ENCODE measurements around the gene CRYBB1. TPM values are rescaled to one million over a fixed set of nuclear protein-coding genes. Genes with fewer than 3 reads are reported as not detected.
A peak's percentile ranks its signal among the peaks of the same experiment; 100 is the strongest.

The CRYBB1 gene
- total RNA-seq, 1 donor from 2014 or later: not detected

DNA sequence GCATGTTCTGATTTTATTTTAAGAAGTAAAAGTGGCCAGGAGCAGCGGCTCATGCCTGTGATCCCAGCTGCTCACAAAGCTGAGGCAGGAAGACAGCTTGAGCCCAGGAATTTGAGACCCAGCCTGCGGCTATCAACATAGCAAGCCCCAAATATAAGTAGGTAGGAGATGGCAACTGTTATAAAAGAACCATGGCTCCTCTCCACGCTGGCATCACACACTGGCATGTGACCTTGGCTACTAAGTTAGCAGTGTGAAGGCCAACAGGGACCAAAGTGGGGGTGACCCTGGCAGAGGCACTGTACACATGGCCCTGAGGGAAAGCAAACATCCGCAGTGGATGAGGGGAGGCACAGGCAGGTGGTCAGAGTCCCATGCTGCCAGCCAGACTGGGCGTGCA, 60.9 kb downstream of the CRYBB1 start:
- no peak overlapping the region for H3K4me3 ChIP-seq (ENCODE audit: low read depth, low read length)
- TF ChIP-seq, protein P1, sequence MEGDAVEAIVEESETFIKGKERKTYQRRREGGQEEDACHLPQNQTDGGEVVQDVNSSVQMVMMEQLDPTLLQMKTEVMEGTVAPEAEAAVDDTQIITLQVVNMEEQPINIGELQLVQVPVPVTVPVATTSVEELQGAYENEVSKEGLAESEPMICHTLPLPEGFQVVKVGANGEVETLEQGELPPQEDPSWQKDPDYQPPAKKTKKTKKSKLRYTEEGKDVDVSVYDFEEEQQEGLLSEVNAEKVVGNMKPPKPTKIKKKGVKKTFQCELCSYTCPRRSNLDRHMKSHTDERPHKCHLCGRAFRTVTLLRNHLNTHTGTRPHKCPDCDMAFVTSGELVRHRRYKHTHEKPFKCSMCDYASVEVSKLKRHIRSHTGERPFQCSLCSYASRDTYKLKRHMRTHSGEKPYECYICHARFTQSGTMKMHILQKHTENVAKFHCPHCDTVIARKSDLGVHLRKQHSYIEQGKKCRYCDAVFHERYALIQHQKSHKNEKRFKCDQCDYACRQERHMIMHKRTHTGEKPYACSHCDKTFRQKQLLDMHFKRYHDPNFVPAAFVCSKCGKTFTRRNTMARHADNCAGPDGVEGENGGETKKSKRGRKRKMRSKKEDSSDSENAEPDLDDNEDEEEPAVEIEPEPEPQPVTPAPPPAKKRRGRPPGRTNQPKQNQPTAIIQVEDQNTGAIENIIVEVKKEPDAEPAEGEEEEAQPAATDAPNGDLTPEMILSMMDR (conservative IDR thresholded peaks at IDR 0.05; ENCODE audit: low read depth, low read length): no peak
- DNase-seq (ENCODE audit: low read depth): no peak

DNA sequence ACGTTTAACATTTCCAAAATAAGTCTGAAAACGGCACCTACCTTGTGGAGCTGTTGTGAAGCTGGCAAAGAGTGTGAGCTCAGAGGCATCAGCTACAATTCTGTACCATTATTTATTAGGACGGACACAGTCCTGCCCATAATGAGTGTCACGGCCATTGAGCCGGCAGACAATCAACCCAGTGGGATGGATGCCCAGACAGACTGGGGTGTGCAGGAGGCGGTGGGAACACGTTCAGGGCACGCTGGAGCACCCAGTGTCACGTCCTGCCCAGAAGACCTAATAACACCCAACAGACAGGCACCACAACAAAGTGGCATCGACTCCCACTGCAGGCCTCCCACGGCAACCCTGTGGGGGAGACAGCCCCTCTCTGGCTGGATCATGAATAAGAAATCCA, 62.3 kb downstream of the CRYBB1 start:
- DNase-seq (ENCODE audit: low read depth): no peak
- TF ChIP-seq, protein P1 (conservative IDR thresholded peaks at IDR 0.05; ENCODE audit: low read depth, low read length): no peak
- no peak overlapping the region for H3K4me3 ChIP-seq (ENCODE audit: low read depth, low read length)

DNA sequence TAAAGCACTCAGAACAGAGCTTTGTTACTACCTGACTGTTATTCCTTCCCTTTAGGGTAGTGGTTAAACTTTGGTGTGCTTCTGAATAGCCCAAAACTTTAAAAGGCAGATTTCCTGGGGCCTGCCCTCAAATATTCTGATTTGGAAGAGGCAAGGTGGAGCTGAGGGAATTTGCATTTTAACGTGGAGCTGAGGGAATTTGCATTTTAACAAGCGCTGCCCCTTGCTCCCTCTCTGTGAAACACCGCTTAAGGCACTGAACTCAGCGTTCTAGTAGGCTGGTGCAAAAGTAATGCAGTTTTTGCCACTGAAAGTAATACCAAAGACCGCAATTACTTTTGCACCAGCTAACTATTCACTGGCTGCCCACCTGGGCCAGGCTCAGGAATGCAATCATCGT, 62.9 kb downstream of the CRYBB1 start:
- TF ChIP-seq, protein P1 (conservative IDR thresholded peaks at IDR 0.05; ENCODE audit: low read depth, low read length): no peak
- H3K4me3 ChIP-seq (ENCODE audit: low read depth, low read length): no peak overlapping the region
- no peak for DNase-seq (ENCODE audit: low read depth)

DNA sequence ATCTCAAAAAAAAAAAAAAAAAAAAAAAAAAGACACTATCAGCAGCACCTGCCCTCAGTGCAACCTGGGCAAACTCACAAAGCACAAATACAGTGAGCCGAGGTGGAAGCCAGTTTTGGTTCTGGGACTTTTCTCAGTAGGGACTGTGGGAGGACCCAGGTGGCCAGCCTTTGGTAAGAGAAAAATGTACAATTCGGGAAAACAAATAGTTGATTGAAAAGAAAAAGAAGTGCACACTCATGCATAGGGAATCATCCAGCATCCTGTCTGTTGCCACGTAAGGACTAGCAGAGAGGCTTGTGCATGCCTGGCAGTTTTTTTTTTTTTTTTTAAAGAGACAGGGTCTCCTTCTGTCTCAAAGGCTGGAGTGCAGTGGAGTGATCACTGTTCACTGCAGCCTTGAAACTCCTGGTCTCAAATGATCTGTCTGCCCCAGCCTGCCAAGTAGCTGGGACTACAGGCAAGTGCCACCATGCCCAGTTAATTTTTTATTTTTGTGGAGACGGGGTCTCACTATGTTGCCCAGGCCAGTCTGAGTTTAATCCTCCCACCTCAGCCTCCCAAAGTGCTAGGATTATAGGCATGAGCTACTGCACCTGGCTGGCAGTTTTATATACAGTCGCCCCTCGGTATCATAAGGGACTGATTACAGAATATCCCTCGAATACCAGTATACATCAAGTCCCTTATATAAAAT, 64.6 kb downstream of the CRYBB1 start:
- H3K4me3 ChIP-seq (ENCODE audit: low read depth, low read length): no peak overlapping the region
- no peak for DNase-seq (ENCODE audit: low read depth)
- TF ChIP-seq, protein P1 (conservative IDR thresholded peaks at IDR 0.05; ENCODE audit: low read depth, low read length): no peak

DNA sequence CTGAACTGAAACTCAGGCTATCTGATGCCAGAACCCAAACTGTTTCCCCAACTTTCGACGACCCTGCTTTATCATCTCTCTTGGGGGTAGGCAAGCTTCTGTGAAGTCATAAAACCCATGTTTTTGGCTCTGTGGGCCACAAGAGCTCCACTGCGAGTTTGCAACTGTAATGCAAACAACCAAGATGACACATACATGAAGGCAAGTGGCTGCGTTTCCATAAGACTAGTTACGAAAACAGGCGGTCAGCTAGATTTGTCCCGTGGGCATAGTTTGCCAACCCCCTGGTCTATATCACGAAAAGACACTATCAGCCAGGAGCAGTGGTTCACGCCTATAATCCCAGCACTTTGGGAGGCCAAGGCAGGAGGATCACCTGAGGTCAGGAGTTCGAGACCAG, 65.4 kb downstream of the CRYBB1 start:
- TF ChIP-seq, protein P1 (conservative IDR thresholded peaks at IDR 0.05; ENCODE audit: low read depth, low read length): no peak
- DNase-seq (ENCODE audit: low read depth): no peak
- H3K4me3 ChIP-seq (ENCODE audit: low read depth, low read length): no peak overlapping the region

DNA sequence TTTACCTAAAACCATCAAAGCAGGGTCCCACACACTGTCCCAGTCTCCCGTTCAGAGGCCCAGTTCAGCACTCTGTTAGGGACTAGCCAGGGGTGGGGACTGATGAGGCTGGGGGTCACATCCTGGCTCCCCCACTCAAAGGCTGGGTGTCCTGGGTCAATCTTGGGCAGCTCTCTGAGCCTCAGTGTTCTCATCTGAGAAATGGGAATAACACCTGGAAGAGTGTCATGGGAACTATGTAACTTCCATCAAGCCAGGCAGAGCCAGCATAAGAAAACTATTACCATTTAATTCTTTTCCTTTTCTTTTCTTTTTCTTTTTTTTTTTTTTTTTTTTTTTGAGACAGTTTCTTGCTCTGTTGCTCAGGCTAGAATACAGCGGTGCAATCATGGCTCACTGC, 66.3 kb downstream of the CRYBB1 start:
- no peak overlapping the region for H3K4me3 ChIP-seq (ENCODE audit: low read depth, low read length)
- no peak for DNase-seq (ENCODE audit: low read depth)
- TF ChIP-seq, protein P1 (conservative IDR thresholded peaks at IDR 0.05; ENCODE audit: low read depth, low read length): no peak

DNA sequence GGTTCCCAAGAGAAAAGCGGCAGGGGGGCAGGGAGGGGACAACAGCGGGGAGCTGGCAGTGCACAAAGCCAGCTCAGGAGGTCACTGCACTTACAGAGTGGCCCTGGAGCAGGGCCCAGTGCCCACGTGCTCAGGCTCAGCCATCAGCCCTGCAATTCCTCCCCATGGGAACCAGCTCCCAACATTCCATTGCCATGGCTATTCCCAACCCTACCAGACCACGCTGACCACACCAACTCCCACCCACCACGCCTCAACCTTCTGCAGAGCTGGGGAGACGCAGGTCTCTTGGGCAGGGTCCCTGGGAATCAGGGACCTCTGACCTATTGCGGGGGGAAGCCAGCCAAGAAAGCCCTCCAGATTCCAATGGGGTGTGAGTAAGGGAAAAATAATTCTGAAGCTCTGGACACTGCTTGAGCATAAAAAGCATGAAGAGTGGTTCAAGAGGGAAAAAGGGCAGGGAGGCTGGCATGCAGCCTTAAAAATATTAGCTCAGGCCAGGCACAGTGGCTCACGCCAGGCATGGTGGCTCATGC, 67.3 kb downstream of the CRYBB1 start:
- H3K4me3 ChIP-seq (ENCODE audit: low read depth, low read length): no peak overlapping the region
- TF ChIP-seq, protein P1 (conservative IDR thresholded peaks at IDR 0.05; ENCODE audit: low read depth, low read length): no peak
- DNase-seq (ENCODE audit: low read depth): peak; percentile 20
